ENCODE results near the gene GSTM5.

DNA sequence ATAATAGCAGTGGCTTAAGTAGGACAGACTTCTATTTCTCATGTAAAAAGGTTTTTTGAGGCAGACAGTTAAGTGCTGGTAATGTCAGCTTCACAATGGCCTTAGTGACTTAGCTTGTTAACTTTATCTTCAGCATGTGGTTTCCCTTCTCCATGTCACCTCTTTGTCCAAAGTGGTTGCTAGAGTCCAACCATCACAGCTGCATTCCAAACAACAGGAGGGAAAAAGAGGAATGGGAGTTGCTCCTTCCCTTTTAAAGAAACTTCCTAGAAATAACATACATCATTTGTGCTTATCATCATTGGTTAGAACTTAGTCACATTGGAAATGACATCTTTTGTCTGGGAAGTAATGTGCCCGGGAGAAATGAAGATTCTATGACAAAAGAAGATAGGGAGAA, 9.9 kb downstream of the GSTM5 start:
- TF ChIP-seq CTCF (IDR thresholded peaks at IDR 0.05) (no peak), POLR2A (IDR thresholded peaks at IDR 0.05) (no peak)

All from testis (tissue), 2 donors.